CD4-positive, alpha-beta T cell (primary cell): ENCODE measurements around the gene SSNA1. TPM values are rescaled to one million over a fixed set of nuclear protein-coding genes. Genes with fewer than 3 reads are reported as not detected.

Experiments used
- ATAC-seq: fragments of 200-7000 bp; cut with Tn5 transposase; one replicate; pipeline ENCODE4 v1.10.0; 2022; ENCODE audit warnings: mild to moderate bottlenecking; ENCODE audit not compliant: poor library complexity
- CTCF ChIA-PET: fragments of 350-600 bp; sonication (Branson Sonifier 250); formaldehyde crosslinking; loops from one replicate; lab custom pipeline; 2021; ENCODE audit warnings: antibody characterized with exemption, inconsistent platforms; lab: Charles Lee
- POLR2A ChIA-PET: fragments of 350-600 bp; sonication (Branson Sonifier 250); formaldehyde crosslinking; loops from one replicate; lab custom pipeline; 2021; ENCODE audit warnings: antibody characterized with exemption, inconsistent platforms; lab: Charles Lee
- DNase-seq, 14 experiments: peaks; one replicate each; pipeline ENCODE4 v3.0.0-alpha.2; 2013 to 2020; ENCODE audit warnings: mixed read lengths in 2 of 14
- H3K27ac ChIP-seq, 2 donors: one replicate each; pipeline versions ENCODE4 v1.5.1 to v1.7.0; 2013; ENCODE audit warnings: low read length in 2 of 2, low read depth in 1 of 2, mild to moderate bottlenecking in 1 of 2
- H3K27me3 ChIP-seq, 2 experiments: 1 replicate in 1 of 2; 2 replicates in 1 of 2; pipeline versions ENCODE4 v1.6.1 to v1.7.0; 2013; ENCODE audit warnings: low read length in 2 of 2, control low read depth in 1 of 2, mild to moderate bottlenecking in 1 of 2, moderate library complexity in 1 of 2; ENCODE audit not compliant: insufficient read depth in 2 of 2, control insufficient read depth in 1 of 2
- H3K36me3 ChIP-seq: one replicate; pipeline ENCODE4 v1.6.1; 2013; ENCODE audit warnings: low read length, control low read depth; ENCODE audit not compliant: insufficient read depth
- H3K4me1 ChIP-seq: one replicate; pipeline ENCODE4 v1.6.1; 2013; ENCODE audit warnings: low read length, control low read depth; ENCODE audit not compliant: insufficient read depth
- H3K4me3 ChIP-seq: one replicate; pipeline ENCODE4 v1.5.1; 2013; ENCODE audit warnings: mild to moderate bottlenecking, low read length, moderate library complexity
- H3K9me3 ChIP-seq, 2 experiments: 1 replicate in 1 of 2; 2 replicates in 1 of 2; pipeline versions ENCODE4 v1.6.1 to v1.7.0; 2013; ENCODE audit warnings: low read length in 2 of 2, mild to moderate bottlenecking in 2 of 2, control low read depth in 1 of 2, moderate library complexity in 1 of 2; ENCODE audit not compliant: control insufficient read depth in 1 of 2, insufficient read depth in 1 of 2
- H3K27ac Mint-ChIP-seq: one replicate; pipeline ENCODE4 v1.8.0; 2020; ENCODE audit warnings: mixed read lengths
- H3K27me3 Mint-ChIP-seq: one replicate; pipeline ENCODE4 v1.8.0; 2021; ENCODE audit warnings: mixed read lengths
- H3K36me3 Mint-ChIP-seq: one replicate; pipeline ENCODE4 v1.8.0; 2021; ENCODE audit warnings: low read depth, mixed read lengths
- H3K4me1 Mint-ChIP-seq: one replicate; pipeline ENCODE4 v1.8.0; 2021; ENCODE audit warnings: low read depth, mixed read lengths
- H3K4me3 Mint-ChIP-seq: one replicate; pipeline ENCODE4 v1.8.0; 2020; ENCODE audit warnings: mild to moderate bottlenecking, mixed read lengths
- H3K9me3 Mint-ChIP-seq: one replicate; pipeline ENCODE4 v1.8.0; 2020; ENCODE audit warnings: mixed read lengths
- CTCF ChIP-seq: fragments of 200-600 bp; IDR thresholded peaks from one replicate; pipeline ENCODE4 v1.8.0; 2022; ENCODE audit warnings: antibody characterized with exemption, mild to moderate bottlenecking
- intact Hi-C, 2 experiments: fragments of 100-400 bp; cut with DNase I in 1 of 2; cut with micrococcal nuclease in 1 of 2; formaldehyde crosslinking; loops; one replicate each; pipeline versions ENCODE4 v1.15.1 to v1.9.0; 2023 to 2025; cut with DNase I, micrococcal nuclease
- total RNA-seq, 174 experiments: library from RNA in 2 of 174; stranded (reverse) in 2 of 174; gene quantifications; one replicate each; pipeline ENCODE4 v1.2.3 and lab custom pipeline; 2021 to 2026

Gene SSNA1
- total RNA-seq, 2 experiments from 2014 or later, result 30.1 to 30.5 TPM

DNA sequence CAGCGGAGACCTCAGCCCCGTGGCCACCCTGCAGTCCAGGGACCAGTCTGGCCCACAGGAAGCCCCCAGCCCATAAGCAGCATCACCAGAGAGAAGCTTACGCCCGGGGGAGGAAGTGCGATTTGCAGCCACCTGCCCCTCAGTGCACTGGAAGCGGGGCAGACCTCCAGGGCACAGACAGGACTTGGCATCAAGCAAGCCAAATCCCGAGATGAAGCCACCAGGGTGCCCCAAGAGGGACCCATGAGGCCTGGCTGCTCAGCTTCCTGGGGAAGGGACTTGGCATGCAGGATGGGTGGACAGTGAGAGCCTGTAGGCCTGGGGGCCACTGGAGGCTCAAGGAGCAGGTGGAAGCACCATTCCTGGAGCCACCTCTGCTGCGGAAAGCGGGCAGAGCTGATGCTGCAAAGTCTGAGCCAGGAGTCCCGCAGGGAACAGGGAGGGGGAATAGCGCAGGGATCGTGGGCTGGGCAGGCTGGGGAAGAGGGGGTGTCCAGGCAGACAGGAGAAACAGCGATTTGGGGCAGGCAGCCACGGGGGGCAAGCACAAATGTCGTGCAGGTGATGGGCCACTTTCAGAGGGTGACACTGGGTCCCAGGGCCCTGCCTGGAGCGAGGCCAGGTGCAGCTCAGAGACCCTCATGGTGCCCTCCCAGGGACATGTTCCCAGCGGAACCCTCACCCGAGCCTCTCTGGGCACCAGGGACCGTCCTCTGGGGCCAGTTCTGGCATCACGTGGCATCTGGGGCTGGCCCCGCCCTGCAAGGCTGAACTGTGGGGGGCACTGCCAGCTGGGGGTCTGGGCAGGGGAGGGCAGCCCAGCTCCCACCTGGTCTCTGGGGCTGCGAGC is 21.9 kb upstream of the SSNA1 start:
- no peak for DNase-seq
- no peak overlapping the region for H3K27ac Mint-ChIP-seq
- TF ChIP-seq CTCF, result no peak
- intact Hi-C loops, result no loop called here
- peaks cover 13% of the 10 kb centered on the region for H3K4me1 ChIP-seq
- no peak overlapping the region for H3K27ac ChIP-seq
- no peak for ATAC-seq
- H3K4me1 Mint-ChIP-seq, result no peaks in the 10 kb centered on the region
- CTCF ChIA-PET, result no interaction called here
- H3K9me3 ChIP-seq, result peaks cover 0 to 36% of the 10 kb centered on the region in 2 experiments
- peaks cover 53% of the 10 kb centered on the region for H3K27me3 Mint-ChIP-seq
- H3K27me3 ChIP-seq, result peaks cover 59 to 82% of the 10 kb centered on the region in 2 experiments
- POLR2A ChIA-PET, result no interaction called here
- no peak overlapping the region for H3K4me3 ChIP-seq
- H3K36me3 ChIP-seq, result no peaks in the 10 kb centered on the region
- peak overlapping the region; percentile 15 for H3K4me3 Mint-ChIP-seq
- H3K9me3 Mint-ChIP-seq, result no peaks in the 10 kb centered on the region
- no peaks in the 10 kb centered on the region for H3K36me3 Mint-ChIP-seq

GRCh38 chr9:137167277-137167746 is 21.2 kb upstream of the SSNA1 start:
- Mint-ChIP-seq H3K27me3 (peaks cover 50% of the 10 kb centered on the region), H3K4me3 (no peak overlapping the region), H3K9me3 (no peaks in the 10 kb centered on the region), H3K27ac (no peak overlapping the region), H3K4me1 (no peaks in the 10 kb centered on the region), H3K36me3 (no peaks in the 10 kb centered on the region)
- DNase-seq, result no peak
- no peak for ATAC-seq
- ChIA-PET CTCF (no interaction called here), POLR2A (no interaction called here)
- Histone ChIP-seq H3K36me3 (no peaks in the 10 kb centered on the region), H3K27ac (no peak overlapping the region), H3K4me1 (peaks cover 12% of the 10 kb centered on the region), H3K4me3 (no peak overlapping the region), H3K27me3 (peaks cover 66 to 85% of the 10 kb centered on the region in 2 experiments), H3K9me3 (peaks cover 0 to 43% of the 10 kb centered on the region in 2 experiments)
- intact Hi-C loops, result no loop called here
- no peak for TF ChIP-seq CTCF

DNA sequence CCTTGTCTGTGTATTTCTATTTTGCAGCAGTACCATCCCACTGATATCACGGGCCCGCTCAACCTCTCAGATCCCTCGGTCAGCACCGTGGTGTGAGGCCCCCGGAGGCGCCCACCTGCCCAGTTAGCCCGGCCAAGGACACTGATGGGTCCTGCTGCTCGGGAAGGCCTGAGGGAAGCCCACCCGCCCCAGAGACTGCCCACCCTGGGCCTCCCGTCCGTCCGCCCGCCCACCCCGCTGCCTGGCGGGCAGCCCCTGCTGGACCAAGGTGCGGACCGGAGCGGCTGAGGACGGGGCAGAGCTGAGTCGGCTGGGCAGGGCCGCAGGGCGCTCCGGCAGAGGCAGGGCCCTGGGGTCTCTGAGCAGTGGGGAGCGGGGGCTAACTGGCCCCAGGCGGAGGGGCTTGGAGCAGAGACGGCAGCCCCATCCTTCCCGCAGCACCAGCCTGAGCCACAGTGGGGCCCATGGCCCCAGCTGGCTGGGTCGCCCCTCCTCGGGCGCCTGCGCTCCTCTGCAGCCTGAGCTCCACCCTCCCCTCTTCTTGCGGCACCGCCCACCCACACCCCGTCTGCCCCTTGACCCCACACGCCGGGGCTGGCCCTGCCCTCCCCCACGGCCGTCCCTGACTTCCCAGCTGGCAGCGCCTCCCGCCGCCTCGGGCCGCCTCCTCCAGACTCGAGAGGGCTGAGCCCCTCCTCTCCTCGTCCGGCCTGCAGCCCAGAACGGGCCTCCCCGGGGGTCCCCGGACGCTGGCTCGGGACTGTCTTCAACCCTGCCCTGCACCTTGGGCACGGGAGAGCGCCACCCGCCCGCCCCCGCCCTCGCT is 20.5 kb upstream of the SSNA1 start:
- Histone ChIP-seq H3K36me3 (no peaks in the 10 kb centered on the region), H3K27ac (no peak overlapping the region), H3K27me3 (peaks cover 70 to 83% of the 10 kb centered on the region in 2 experiments), H3K4me1 (peaks cover 8% of the 10 kb centered on the region), H3K4me3 (no peak overlapping the region), H3K9me3 (peaks cover 0 to 48% of the 10 kb centered on the region in 2 experiments)
- DNase-seq (no peak), ATAC-seq (peak; percentile 24)
- CTCF ChIA-PET, result no interaction called here
- H3K9me3 Mint-ChIP-seq, result no peaks in the 10 kb centered on the region
- no peak overlapping the region for H3K4me3 Mint-ChIP-seq
- H3K4me1 Mint-ChIP-seq, result no peaks in the 10 kb centered on the region
- POLR2A ChIA-PET, result no interaction called here
- no peak for TF ChIP-seq CTCF
- no peaks in the 10 kb centered on the region for H3K36me3 Mint-ChIP-seq
- H3K27me3 Mint-ChIP-seq, result peaks cover 45% of the 10 kb centered on the region
- no peak overlapping the region for H3K27ac Mint-ChIP-seq
- intact Hi-C loops, result no loop called here
